Keratinocyte (primary cell): Measurements from ENCODE around the gene MIR17HG.

Experiments
- EZH2 ChIP-seq: IDR thresholded peaks from one replicate; pipeline ENCODE4 v1.6.1; 2012; ENCODE audit warnings: inconsistent platforms, mild to moderate bottlenecking, low read length, moderate library complexity
- TF ChIP-seq, protein P1 (sequence below), 3 experiments: IDR thresholded peaks in 1 of 3; conservative IDR thresholded peaks in 1 of 3; optimal IDR thresholded peaks in 1 of 3; 2 replicates in 2 of 3; 3 replicates in 1 of 3; pipeline versions ENCODE3 to v1.5.1; 2011; ENCODE audit warnings: low read length in 3 of 3, mild to moderate bottlenecking in 3 of 3, moderate library complexity in 2 of 3, control low read depth in 1 of 3, inconsistent platforms in 1 of 3; ENCODE audit not compliant: insufficient read depth in 2 of 3; ENCODE audit errors: extremely low read depth in 1 of 3

DNA sequence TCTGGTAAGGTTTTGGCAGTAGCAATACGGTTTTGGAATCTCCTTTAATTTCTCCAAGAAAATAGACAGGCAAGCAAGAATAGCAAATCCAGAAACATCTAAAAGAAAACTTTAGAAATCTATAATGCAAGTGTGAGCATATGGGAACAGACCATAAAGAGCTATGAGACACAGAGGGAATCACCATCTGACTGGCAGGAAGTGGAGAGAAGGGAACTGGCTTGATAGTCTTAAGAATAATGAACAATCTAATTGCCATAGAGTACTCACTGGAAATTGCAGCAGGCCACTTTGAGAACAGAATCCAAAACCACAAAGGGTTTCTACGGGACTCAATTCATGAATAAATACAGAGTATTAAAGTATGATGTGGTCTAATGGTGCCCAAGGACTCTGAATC lies 39.6 kb upstream of the MIR17HG start:
- TF ChIP-seq, protein P1, sequence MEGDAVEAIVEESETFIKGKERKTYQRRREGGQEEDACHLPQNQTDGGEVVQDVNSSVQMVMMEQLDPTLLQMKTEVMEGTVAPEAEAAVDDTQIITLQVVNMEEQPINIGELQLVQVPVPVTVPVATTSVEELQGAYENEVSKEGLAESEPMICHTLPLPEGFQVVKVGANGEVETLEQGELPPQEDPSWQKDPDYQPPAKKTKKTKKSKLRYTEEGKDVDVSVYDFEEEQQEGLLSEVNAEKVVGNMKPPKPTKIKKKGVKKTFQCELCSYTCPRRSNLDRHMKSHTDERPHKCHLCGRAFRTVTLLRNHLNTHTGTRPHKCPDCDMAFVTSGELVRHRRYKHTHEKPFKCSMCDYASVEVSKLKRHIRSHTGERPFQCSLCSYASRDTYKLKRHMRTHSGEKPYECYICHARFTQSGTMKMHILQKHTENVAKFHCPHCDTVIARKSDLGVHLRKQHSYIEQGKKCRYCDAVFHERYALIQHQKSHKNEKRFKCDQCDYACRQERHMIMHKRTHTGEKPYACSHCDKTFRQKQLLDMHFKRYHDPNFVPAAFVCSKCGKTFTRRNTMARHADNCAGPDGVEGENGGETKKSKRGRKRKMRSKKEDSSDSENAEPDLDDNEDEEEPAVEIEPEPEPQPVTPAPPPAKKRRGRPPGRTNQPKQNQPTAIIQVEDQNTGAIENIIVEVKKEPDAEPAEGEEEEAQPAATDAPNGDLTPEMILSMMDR (optimal IDR thresholded peaks at IDR 0.05 in 1 of 3, IDR thresholded peaks at IDR 0.05 in 1 of 3, conservative IDR thresholded peaks at IDR 0.05 in 1 of 3; ENCODE audit: extremely low read depth in 1 of 3, insufficient read depth in 2 of 3, low read length in 3 of 3): no peak
- TF ChIP-seq EZH2: no peak
